RWPE1 (cell line): Measurements from ENCODE around the gene ITGAD.

Experiments
- CTCF ChIA-PET: fragments of 350-600 bp; sonication (Branson Sonifier 250); formaldehyde crosslinking; extraction: SDS; loops from one replicate; lab custom pipeline; 2021; lab: Yijun Ruan, JAX
- POLR2A ChIA-PET: fragments of 400-600 bp; formaldehyde crosslinking; extraction: SDS; loops from one replicate; lab custom pipeline; 2020; ENCODE audit warnings: antibody characterized with exemption; ENCODE audit not compliant: low non-redundant PET; lab: Yijun Ruan, JAX
- DNase-seq: peaks from one replicate; pipeline ENCODE4 v3.0.0; 2012; ENCODE audit warnings: low spot score
- H3K27ac ChIP-seq: fragments of 450-650 bp; 2 replicates; pipeline ENCODE4 v1.5.1; 2017
- CTCF ChIP-seq: fragments of 450-650 bp; conservative IDR thresholded peaks from 2 replicates; pipeline ENCODE4 v1.5.1; 2017; ENCODE audit warnings: low read depth, mild to moderate bottlenecking

Gene ITGAD

DNA sequence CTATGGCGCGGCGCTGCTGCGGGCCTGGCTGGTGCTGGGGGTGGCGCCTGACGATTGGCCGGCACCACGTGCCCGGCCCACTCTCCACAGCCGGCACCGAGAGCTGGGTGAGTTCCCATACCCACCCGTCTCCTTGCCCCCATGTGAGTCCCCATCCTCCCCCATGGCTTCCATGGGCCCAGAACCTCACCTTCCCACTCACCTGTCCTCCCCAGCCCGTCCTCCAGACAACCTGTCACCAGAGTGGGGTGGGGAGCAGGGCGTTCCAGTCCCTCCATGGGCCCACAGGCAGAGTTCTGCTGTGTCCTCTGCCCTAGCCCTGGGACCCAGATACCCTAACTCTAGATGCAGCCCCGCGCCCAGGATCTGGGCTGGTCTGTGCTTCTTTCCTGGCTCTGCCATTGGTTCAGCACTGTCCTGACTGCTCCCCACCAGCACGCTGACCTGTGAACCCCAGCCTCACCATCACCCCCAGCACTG lies 71.7 kb downstream of the ITGAD start:
- H3K27ac ChIP-seq, result no peak overlapping the region
- ChIA-PET POLR2A (no interaction called here), CTCF (no interaction called here)
- no peak for DNase-seq
- no peak for TF ChIP-seq CTCF

- ChIA-PET CTCF (no interaction called here), POLR2A (no interaction called here)
- H3K27ac ChIP-seq, result no peak overlapping the region
- no peak for TF ChIP-seq CTCF
- DNase-seq, result no peak
Observed at GRCh38 chr16:31465788-31466370, 72.7 kb downstream of the ITGAD start.

GRCh38 chr16:31466381-31466841 lies 73.3 kb downstream of the ITGAD start:
- no peak for TF ChIP-seq CTCF
- CTCF ChIA-PET, result no interaction called here
- POLR2A ChIA-PET, result no interaction called here
- H3K27ac ChIP-seq, result 0 out of 2 replicates have a peak overlapping the region, but pooled peaks have one; percentile 1
- no peak for DNase-seq

DNA sequence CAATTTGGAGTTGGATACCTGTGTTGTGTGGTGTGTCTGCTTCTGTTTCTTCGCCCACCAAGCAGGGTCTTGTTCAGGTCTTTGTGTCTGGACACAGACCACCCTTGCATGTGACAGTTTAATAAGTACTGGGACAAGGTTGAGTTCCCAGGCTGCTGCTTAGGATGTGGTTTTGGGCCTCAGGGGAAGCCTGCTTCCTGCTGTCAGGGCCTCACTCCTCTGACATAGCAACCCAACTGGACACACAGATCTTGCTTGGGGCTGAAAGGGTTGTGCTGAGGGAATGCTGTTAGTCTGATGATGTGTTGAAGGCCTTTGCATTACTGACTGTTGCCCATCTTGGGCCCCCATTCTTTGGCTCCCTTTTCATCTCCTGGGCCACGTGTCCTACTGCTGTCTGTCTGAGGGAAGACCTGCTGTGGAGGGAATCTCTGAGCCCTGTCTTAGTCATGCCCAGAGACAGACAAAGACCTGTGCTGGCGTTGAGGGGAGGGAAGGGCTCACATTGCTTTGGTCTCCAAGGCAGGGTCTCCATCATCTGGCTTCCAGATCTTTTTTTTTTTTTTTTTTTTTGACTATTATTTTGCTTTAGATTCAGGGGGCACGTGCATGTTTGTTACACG lies 74.1 kb downstream of the ITGAD start:
- no peak for DNase-seq
- 0 out of 2 replicates have a peak overlapping the region, but pooled peaks have one; percentile 1 for H3K27ac ChIP-seq
- ChIA-PET POLR2A (no interaction called here), CTCF (interaction anchor here (0.6 kb wide), 1 partner anchor 22 kb away, joined by 4 read pairs; no protein-coding TSS in a partner anchor)
- no peak for TF ChIP-seq CTCF

- POLR2A ChIA-PET, result no interaction called here
- DNase-seq, result no peak
- TF ChIP-seq CTCF, result no peak
- CTCF ChIA-PET, result interaction anchor here (0.6 kb wide), 1 partner anchor 21 kb away, joined by 4 read pairs; no protein-coding TSS in a partner anchor
- no peak overlapping the region for H3K27ac ChIP-seq
Observed at GRCh38 chr16:31467858-31468257, 74.7 kb downstream of the ITGAD start.

DNA sequence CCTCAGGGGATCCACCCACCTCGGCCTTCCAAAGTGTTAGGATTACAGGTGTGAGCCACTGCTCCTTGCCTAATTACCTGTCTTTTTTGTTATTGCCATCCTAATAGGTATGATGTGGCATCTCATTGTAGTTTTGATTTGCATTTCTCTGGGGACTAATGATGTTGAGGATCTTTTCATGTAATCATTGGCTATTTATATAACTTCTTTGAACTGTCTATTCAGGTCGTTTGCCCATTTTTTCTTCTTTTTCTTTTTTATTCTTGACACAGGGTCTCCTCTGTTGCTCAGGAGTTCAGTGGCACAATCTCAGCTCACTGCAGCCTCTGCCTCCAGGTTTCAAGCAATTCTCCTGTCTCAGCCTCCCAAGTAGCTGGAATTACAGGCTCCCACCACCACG lies 77.5 kb downstream of the ITGAD start:
- peak overlapping the region; percentile 97 for H3K27ac ChIP-seq
- CTCF ChIA-PET, result interaction anchor here (0.7 kb wide), 1 partner anchor 12 kb away, joined by 3 read pairs; no protein-coding TSS in a partner anchor
- TF ChIP-seq CTCF, result no peak
- no peak for DNase-seq
- POLR2A ChIA-PET, result no interaction called here
